22Rv1 (cell line): ENCODE results near the gene STK33.

Experiments
- ZFX ChIP-seq: fragments of 450-650 bp; IDR thresholded peaks from 2 replicates; pipeline ENCODE4 v1.6.1; 2017; ENCODE audit warnings: antibody characterized with exemption, borderline replicate concordance
- TF ChIP-seq, protein P1 (sequence below): fragments of 450-650 bp; IDR thresholded peaks from 2 replicates; pipeline ENCODE4 v1.5.1; 2017; ENCODE audit warnings: mild to moderate bottlenecking

DNA sequence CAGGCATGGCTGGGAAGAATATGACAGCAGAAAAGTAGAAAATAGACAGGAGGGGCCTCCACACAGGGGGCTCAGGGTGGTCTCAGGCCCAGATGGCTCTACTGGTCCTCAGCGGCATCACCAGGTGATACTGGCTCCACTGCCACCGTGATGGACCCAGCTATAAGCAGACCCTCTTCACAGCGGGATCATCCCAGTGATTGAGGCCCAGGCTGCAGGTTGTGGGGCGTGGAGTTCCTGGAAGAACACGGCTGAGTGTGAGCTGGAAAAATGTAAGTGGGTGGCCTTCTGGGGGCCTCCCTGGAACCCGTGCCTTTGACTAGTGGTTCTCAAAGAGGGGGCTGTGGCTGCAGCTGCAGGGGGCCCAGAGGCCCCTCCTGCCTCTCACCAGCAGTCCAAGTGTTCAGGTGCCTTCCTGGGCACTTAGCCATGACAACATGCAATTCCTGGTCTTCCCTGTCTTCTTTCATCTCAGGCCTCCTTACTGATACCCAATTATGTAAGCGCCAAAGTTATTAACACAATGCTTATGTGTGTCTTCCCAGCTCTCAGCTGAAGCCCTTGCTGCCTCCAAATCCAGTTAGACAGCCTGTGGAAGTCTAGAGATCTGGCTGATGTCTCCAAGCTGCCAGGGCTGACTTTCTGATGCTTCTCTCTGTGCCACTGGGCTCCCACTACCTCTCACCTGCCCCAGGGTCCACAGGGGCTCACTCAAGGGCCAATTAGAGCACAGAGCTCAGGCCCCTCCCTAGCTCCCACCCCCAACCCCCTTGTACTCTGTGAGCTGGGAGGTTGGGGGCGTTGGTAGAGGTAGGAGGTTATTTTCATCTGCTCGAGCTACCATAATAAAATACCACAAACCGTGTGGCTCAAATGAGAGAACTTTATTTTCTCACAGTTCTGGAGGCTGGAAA lies 220.3 kb downstream of the STK33 start:
- TF ChIP-seq, protein P1, sequence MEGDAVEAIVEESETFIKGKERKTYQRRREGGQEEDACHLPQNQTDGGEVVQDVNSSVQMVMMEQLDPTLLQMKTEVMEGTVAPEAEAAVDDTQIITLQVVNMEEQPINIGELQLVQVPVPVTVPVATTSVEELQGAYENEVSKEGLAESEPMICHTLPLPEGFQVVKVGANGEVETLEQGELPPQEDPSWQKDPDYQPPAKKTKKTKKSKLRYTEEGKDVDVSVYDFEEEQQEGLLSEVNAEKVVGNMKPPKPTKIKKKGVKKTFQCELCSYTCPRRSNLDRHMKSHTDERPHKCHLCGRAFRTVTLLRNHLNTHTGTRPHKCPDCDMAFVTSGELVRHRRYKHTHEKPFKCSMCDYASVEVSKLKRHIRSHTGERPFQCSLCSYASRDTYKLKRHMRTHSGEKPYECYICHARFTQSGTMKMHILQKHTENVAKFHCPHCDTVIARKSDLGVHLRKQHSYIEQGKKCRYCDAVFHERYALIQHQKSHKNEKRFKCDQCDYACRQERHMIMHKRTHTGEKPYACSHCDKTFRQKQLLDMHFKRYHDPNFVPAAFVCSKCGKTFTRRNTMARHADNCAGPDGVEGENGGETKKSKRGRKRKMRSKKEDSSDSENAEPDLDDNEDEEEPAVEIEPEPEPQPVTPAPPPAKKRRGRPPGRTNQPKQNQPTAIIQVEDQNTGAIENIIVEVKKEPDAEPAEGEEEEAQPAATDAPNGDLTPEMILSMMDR = no peak
- no peak for TF ChIP-seq ZFX
